A549 treated with GW870086 at 1 μM for 4 hours (cell line): ENCODE data around the gene UMOD. TPM values are rescaled to one million over a fixed set of nuclear protein-coding genes. Genes with fewer than 3 reads are reported as not detected.

ENCODE experiments used
- total RNA-seq: library from RNA; stranded (reverse); fragments of 200-300 nt; extraction: Qiagen RNA extraction; gene quantifications from 5 replicates; pipeline ENCODE4 v1.2.3, GENCODE V29; 2022; ENCODE audit warnings: low read depth

The UMOD gene
- not detected in 5 replicates for total RNA-seq

GRCh38 chr16:20352615-20353014, at the start of gene UMOD:
TSS of gene UMOD (minus strand) at chr16:20352715. CDS start at chr16:20350737, 1,978 bp downstream.

GRCh38 chr16:20327444-20328041, 25.0 kb downstream of the UMOD start, which contains the start of gene GP2:
TSS of gene GP2 (minus strand) at chr16:20327513. CDS start at chr16:20326431, 1,082 bp downstream.

Other genes starting within 250 kb of the UMOD start
- gene GP2, start 25.2 kb downstream of the UMOD start, total RNA-seq = not detected in 5 replicates
- not detected in 5 replicates for gene PDILT, start 52.0 kb upstream of the UMOD start, total RNA-seq
- not detected in 5 replicates for gene ACSM5, start 56.8 kb upstream of the UMOD start, total RNA-seq
- gene ACSM2A, start 98.8 kb upstream of the UMOD start, total RNA-seq = not detected in 5 replicates
- not detected in 5 replicates for gene ACSM2B, start 223.7 kb upstream of the UMOD start, total RNA-seq